Fibroblast of lung (primary cell): ENCODE data around the gene ADCY9.

Experiments used
- EZH2 ChIP-seq: IDR thresholded peaks from 2 replicates; pipeline ENCODE4 v1.5.1; 2012; ENCODE audit warnings: low read length, control low read depth, mild to moderate bottlenecking; ENCODE audit errors: missing control alignments
- TF ChIP-seq, protein P1 (sequence below), 2 donors: IDR thresholded peaks in 1 of 2; conservative IDR thresholded peaks in 1 of 2; 1 replicate in 1 of 2; 2 replicates in 1 of 2; pipeline ENCODE4 v1.5.1; 2011 to 2012; ENCODE audit warnings: low read length in 2 of 2, control low read depth in 1 of 2, inconsistent platforms in 1 of 2, low read depth in 1 of 2, mild to moderate bottlenecking in 1 of 2

DNA sequence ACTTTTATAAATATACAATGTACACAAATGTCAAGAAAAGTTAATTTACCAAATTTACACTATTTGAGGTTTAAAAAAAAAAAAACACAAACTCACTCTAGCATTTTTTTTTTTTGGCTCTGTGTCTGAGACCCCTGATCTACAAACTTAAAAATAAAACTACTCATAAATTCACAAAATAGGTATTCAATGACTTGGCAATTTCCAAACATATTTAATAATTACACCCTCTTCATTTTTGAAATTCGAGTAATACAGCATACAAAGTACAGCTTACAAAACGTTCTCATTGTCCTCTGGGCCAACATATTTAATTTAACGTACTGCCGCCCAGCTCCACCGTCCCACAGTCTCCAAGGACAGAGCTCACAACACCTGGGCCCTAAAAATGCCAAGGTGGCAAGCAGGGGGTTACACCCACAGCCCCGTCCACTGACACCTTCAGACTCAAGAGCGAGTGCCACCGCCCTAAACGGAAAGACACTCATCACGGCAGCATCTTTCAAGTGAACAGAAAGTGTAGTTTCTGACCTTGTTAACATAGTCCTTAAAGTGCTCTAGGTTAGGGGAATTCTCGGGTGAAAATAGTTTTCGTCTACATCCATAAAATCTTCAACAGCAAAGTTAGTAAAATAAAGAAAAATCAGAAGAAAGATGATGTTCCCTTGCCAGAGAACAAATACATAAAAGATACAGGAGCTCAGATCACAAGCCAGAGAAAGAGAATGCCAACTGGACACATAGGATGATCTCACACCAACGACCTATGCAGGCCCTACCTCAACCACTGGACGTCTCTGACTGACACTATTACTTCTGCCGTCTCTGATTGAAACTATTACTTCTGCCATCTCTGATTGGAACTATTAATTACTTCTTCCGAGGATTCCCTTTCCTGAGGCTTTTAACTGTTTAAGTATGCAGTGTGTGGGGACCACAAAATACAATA lies 4.2 kb downstream of the ADCY9 start:
- TF ChIP-seq, protein P1, sequence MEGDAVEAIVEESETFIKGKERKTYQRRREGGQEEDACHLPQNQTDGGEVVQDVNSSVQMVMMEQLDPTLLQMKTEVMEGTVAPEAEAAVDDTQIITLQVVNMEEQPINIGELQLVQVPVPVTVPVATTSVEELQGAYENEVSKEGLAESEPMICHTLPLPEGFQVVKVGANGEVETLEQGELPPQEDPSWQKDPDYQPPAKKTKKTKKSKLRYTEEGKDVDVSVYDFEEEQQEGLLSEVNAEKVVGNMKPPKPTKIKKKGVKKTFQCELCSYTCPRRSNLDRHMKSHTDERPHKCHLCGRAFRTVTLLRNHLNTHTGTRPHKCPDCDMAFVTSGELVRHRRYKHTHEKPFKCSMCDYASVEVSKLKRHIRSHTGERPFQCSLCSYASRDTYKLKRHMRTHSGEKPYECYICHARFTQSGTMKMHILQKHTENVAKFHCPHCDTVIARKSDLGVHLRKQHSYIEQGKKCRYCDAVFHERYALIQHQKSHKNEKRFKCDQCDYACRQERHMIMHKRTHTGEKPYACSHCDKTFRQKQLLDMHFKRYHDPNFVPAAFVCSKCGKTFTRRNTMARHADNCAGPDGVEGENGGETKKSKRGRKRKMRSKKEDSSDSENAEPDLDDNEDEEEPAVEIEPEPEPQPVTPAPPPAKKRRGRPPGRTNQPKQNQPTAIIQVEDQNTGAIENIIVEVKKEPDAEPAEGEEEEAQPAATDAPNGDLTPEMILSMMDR (conservative IDR thresholded peaks at IDR 0.05 in 1 of 2, IDR thresholded peaks at IDR 0.05 in 1 of 2; ENCODE audit: low read depth in 1 of 2, low read length in 2 of 2) = no peak
- TF ChIP-seq EZH2 = no peak
